GM20000 (cell line): ENCODE data around the gene CEP104.

Experiments used
- DNase-seq: peaks from one replicate; pipeline ENCODE4 v3.0.0; 2012; ENCODE audit warnings: low spot score
- CTCF ChIP-seq: IDR thresholded peaks from 2 replicates; pipeline ENCODE4 v1.5.1; 2012; ENCODE audit warnings: mild to moderate bottlenecking, control low read depth; ENCODE audit errors: extremely low read depth, missing control alignments

CEP104 gene

GRCh38 chr1:3856923-3857790 lies at the start of gene CEP104, which contains the start of gene DFFB:
Gene CEP104 (minus strand): TSS chr1:3857211. CDS start chr1:3852407, 4,804 bp downstream.
Gene DFFB (plus strand): TSS chr1:3857476. CDS start chr1:3857604, 128 bp downstream.
- peak; percentile 100 for DNase-seq

GRCh38 chr1:3906672-3907020 lies 49.6 kb upstream of the CEP104 start:
- no peak for DNase-seq
- TF ChIP-seq CTCF = no peak

More at GRCh38 chr1:3856923-3857790, at the start of gene CEP104, which contains the start of gene DFFB:
- TF ChIP-seq CTCF = peak; percentile 48

GRCh38 chr1:3905953-3906671 lies 49.1 kb upstream of the CEP104 start:
- TF ChIP-seq CTCF = no peak
- DNase-seq = no peak

- TF ChIP-seq CTCF = no peak
- DNase-seq = no peak
Observed at GRCh38 chr1:3905266-3905952, 48.4 kb upstream of the CEP104 start.

GRCh38 chr1:3904843-3905185 lies 47.8 kb upstream of the CEP104 start:
- DNase-seq = no peak
- no peak for TF ChIP-seq CTCF

- DNase-seq = no peak
- no peak for TF ChIP-seq CTCF
Observed at GRCh38 chr1:3904006-3904842, 47.2 kb upstream of the CEP104 start.
